ENCODE results near the gene SLC17A5. TPM values are rescaled to one million over a fixed set of nuclear protein-coding genes. Genes with fewer than 3 reads are reported as not detected.
A peak's percentile ranks its signal among the peaks of the same experiment; 100 is the strongest.
"Not testable (repeated sequence)": the region's sequence is repeated elsewhere in the genome, so short reads cannot be mapped to it uniquely, and the experiment has no call there.

The SLC17A5 gene
- total and polyA plus RNA-seq, 2 experiments from 2014 or later, result 5.4 to 17.8 TPM

- H3K36me3 ChIP-seq, result no peaks in the 10 kb centered on the region
- peak overlapping the region; percentile 89 for H3K27ac ChIP-seq
- peak; percentile 54 for TF ChIP-seq CTCF (IDR thresholded peaks at IDR 0.05; ENCODE audit: low read depth, low read length)
- peak; percentile 54 to 97 for DNase-seq (ENCODE audit: low read depth in 1 of 2, low spot score in 1 of 2)
- peaks cover 23% of the 10 kb centered on the region for H3K4me1 ChIP-seq (ENCODE audit: low read depth)
- no peaks in the 10 kb centered on the region for H3K9me3 ChIP-seq (ENCODE audit: low read depth)
- no peak overlapping the region for H3K4me3 ChIP-seq
- no peaks in the 10 kb centered on the region for H3K27me3 ChIP-seq
Measured at GRCh38 chr6:73580247-73581149, 73.3 kb downstream of the SLC17A5 start.

- no peak overlapping the region for H3K4me3 ChIP-seq
Measured at GRCh38 chr6:73579851-73580246, 73.9 kb downstream of the SLC17A5 start.

DNA sequence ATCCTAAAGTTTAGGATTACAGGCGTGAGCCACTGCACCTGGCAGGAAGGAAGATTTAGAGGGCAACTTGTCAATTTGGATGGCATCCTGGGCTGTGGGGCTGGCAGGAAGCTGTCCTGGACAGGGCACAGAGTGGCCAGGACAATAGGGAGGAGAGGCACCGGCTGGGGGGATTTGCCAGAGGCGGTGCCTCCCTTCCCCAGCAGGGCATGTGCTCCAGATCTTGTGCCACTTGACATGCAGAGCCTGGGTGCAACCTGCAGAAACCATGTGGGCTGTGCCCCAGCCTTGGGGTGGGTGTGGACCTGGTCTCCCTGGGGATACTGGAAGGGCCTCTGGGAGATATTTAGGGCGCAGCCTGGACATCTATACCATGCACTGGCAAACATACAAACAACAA is 74.4 kb downstream of the SLC17A5 start:
- no peaks in the 10 kb centered on the region for H3K27me3 ChIP-seq
- no peak for TF ChIP-seq CTCF (IDR thresholded peaks at IDR 0.05; ENCODE audit: low read depth, low read length)
- no peak for DNase-seq (ENCODE audit: low read depth in 1 of 2, low spot score in 1 of 2)

More at GRCh38 chr6:73579851-73580246, 73.9 kb downstream of the SLC17A5 start:
- H3K9me3 ChIP-seq (ENCODE audit: low read depth), result no peaks in the 10 kb centered on the region
- peaks cover 20% of the 10 kb centered on the region for H3K4me1 ChIP-seq (ENCODE audit: low read depth)
- peak in 1 of 2 donors; percentile 96 for DNase-seq (ENCODE audit: low read depth in 1 of 2, low spot score in 1 of 2)
- TF ChIP-seq CTCF (IDR thresholded peaks at IDR 0.05; ENCODE audit: low read depth, low read length), result no peak
- H3K36me3 ChIP-seq, result no peaks in the 10 kb centered on the region
- no peaks in the 10 kb centered on the region for H3K27me3 ChIP-seq
- peak overlapping the region; percentile 89 for H3K27ac ChIP-seq

GRCh38 chr6:73577676-73578075 is 76.1 kb downstream of the SLC17A5 start:
- no peaks in the 10 kb centered on the region for H3K27me3 ChIP-seq
- no peaks in the 10 kb centered on the region for H3K36me3 ChIP-seq
- peak in 1 of 2 donors; percentile 53 for DNase-seq (ENCODE audit: low read depth in 1 of 2, low spot score in 1 of 2)
- TF ChIP-seq CTCF (IDR thresholded peaks at IDR 0.05; ENCODE audit: low read depth, low read length), result no peak
- H3K9me3 ChIP-seq (ENCODE audit: low read depth), result no peaks in the 10 kb centered on the region
- H3K4me1 ChIP-seq (ENCODE audit: low read depth), result peaks cover 20% of the 10 kb centered on the region
- no peak overlapping the region for H3K4me3 ChIP-seq
- H3K27ac ChIP-seq, result peak overlapping the region; percentile 67

More for the DNA sequence above, 74.4 kb downstream of the SLC17A5 start:
- peak overlapping the region; percentile 89 for H3K27ac ChIP-seq
- no peaks in the 10 kb centered on the region for H3K36me3 ChIP-seq
- no peak overlapping the region for H3K4me3 ChIP-seq
- H3K4me1 ChIP-seq (ENCODE audit: low read depth), result peaks cover 20% of the 10 kb centered on the region
- no peaks in the 10 kb centered on the region for H3K9me3 ChIP-seq (ENCODE audit: low read depth)

DNA sequence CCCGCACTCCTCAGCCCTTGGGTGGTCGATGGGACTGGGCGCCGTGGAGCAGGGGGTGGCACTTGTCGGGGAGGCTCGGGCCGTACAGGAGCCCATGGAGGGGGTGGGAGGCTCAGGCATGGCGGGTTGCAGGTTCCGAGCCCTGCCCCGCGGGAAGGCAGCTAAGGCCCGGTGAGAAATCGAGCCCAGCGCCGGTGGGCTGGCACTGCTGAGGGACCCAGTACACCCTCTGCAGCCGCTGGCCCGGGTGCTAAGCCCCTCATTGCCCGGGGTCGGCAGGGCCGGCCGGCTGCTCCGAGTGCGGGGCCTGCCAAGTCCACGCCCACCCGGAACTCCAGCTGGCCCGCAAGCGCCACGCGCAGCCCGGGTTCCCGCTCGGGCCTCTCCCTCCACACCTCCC is 81.3 kb downstream of the SLC17A5 start:
- H3K9me3 ChIP-seq (ENCODE audit: low read depth); H3K36me3 ChIP-seq; H3K27ac ChIP-seq; H3K27me3 ChIP-seq; DNase-seq (ENCODE audit: low read depth in 1 of 2, low spot score in 1 of 2); H3K4me3 ChIP-seq; H3K4me1 ChIP-seq (ENCODE audit: low read depth): not testable (repeated sequence)

GRCh38 chr6:73571218-73572181 is 82.3 kb downstream of the SLC17A5 start:
- not testable (repeated sequence) for H3K4me3 ChIP-seq; H3K9me3 ChIP-seq (ENCODE audit: low read depth); H3K4me1 ChIP-seq (ENCODE audit: low read depth); H3K36me3 ChIP-seq; H3K27me3 ChIP-seq
- peak; percentile 62 to 66 for DNase-seq (ENCODE audit: low read depth in 1 of 2, low spot score in 1 of 2)
- H3K27ac ChIP-seq, result peak overlapping the region; percentile 44
